ENCODE measurements around the gene AJUBA.

DNA sequence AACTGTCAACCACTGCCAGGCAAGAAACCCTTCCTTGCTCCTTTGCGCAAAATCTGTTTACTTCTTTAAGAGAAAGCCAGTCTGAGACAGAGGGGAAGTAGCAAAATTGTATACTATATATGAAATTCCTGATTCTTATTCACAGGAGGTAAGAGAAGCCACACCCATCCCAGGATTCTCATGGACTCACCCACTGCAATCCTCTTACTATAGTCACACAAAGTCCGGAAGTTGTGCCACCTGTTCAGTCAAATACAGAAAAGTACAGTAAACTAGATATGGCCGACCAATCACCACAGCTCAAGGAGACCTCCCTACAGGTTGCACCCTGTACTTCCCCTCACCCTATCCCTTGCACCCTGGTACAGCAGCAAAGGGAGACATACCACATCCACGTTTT lies 56.0 kb downstream of the AJUBA start:
- TF ChIP-seq CTCF (conservative IDR thresholded peaks at IDR 0.05) (no peak), EZH2 (IDR thresholded peaks at IDR 0.05; ENCODE audit: low read depth) (no peak)
